Testis (tissue), 3 donors: ENCODE data around the gene HOXB7. TPM values are rescaled to one million over a fixed set of nuclear protein-coding genes. Genes with fewer than 3 reads are reported as not detected.

Experiments used
- DNase-seq: peaks from one replicate; pipeline ENCODE4 v3.0.0-alpha.2; 2019
- H3K27ac ChIP-seq, 2 donors: fragments of 200-600 bp; sonication (generic); one replicate each; pipeline ENCODE4 v1.5.1; 2019
- H3K27me3 ChIP-seq: fragments of 200-600 bp; sonication (generic); one replicate; pipeline ENCODE4 v1.5.1; 2019
- H3K36me3 ChIP-seq: fragments of 200-600 bp; sonication (generic); one replicate; pipeline ENCODE4 v1.5.1; 2017; ENCODE audit warnings: low read depth; ENCODE audit errors: missing control alignments
- H3K4me1 ChIP-seq: fragments of 200-600 bp; sonication (generic); one replicate; pipeline ENCODE4 v1.5.1; 2019
- H3K4me3 ChIP-seq, 2 donors: fragments of 200-600 bp; sonication (generic); one replicate each; pipeline ENCODE4 v1.5.1; 2017 to 2019
- H3K9me3 ChIP-seq: fragments of 200-600 bp; sonication (generic); one replicate; pipeline ENCODE4 v1.5.1; 2017
- CTCF ChIP-seq, 3 experiments: fragments of 450-650 bp in 2 of 3; fragments of 200-600 bp in 1 of 3; sonication (generic) in 1 of 3; IDR thresholded peaks; one replicate each; pipeline ENCODE4 v1.5.1; 2016 to 2019; ENCODE audit warnings: antibody characterized with exemption in 3 of 3, mild to moderate bottlenecking in 2 of 3, moderate library complexity in 1 of 3
- POLR2A ChIP-seq: fragments of 450-650 bp; IDR thresholded peaks from one replicate; pipeline ENCODE4 v1.6.1; 2017; ENCODE audit warnings: antibody characterized with exemption, mild to moderate bottlenecking, moderate library complexity
- WGBS, 2 donors: methylation state at CpG; one replicate each; pipeline ENCODE4 v1.1.5; 2018; 5-methylcytosine and 5-hydroxymethylcytosine counted together
- intact Hi-C: fragments of 100-400 bp; cut with DNase I; formaldehyde crosslinking; loops from one replicate; pipeline ENCODE4 v1.15.1; 2023; ENCODE audit warnings: low total_unique reads
- polyA plus RNA-seq: library from polyadenylated mRNA; stranded (reverse); fragments of 350-450 nt; fragmentation: Illumina TruSeq; extraction: RNeasy Lipid Tissue Mini Kit (QIAGEN cat#74804); gene quantifications from one replicate; pipeline ENCODE4 v1.2.3, GENCODE V29; 2014; ENCODE audit warnings: low read depth, low replicate concordance; ENCODE audit not compliant: insufficient read depth
- total RNA-seq, 2 donors: library from RNA; depleted of rRNA; stranded (reverse); fragments of >200 nt; gene quantifications; one replicate each; pipeline ENCODE4 v1.2.3, GENCODE V29; 2016

The HOXB7 gene
- total and polyA plus RNA-seq, 3 donors from 2014 or later, result 2.8 to 4.4 (median 3.2) TPM

- Histone ChIP-seq H3K27ac (no peak overlapping the region), H3K4me3 (no peak overlapping the region), H3K4me1 (no peaks in the 10 kb centered on the region), H3K9me3 (no peaks in the 10 kb centered on the region), H3K36me3 (no peaks in the 10 kb centered on the region), H3K27me3 (peaks cover 9% of the 10 kb centered on the region)
- TF ChIP-seq POLR2A (no peak), CTCF (IDR thresholded peaks at IDR 0.05) (no peak)
- WGBS, 2 donors, result 14 to 20% methylated on average over 25 to 32 of the region's 32 CpGs
- DNase-seq, result no peak
- intact Hi-C loops, result no loop called here
These were observed 9.1 kb upstream of the HOXB7 start for GRCh38 chr17:48619826-48620449.

DNA sequence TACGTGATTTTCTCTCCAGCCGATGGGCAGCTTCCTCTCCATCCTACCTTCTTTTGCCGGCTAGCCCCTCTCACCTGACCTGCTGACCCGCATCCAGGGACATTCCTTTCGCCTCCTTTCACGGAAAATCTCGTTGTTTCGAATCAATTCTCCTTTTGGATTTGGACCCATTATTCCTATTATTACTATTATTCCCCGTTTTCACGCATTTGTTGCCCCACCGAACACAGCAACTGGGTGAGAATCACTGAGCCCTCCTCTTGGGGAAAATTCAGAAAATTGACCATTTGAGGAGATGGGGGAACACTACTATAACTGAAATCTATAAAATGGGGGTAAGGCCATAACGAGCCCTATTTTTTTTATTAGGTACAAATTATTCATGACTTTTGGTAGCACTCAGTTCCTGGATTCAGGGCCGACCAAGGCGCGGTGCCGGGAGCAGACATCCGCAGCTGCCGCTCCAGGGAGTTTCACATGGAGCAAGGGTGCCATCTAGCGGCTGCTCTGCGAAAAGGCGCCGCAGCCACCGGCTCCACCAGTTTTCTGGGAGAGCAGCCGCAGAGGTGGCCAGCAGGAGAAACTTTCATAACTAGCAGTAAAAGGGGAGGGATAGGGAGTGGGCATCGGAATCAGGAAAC is 7.6 kb upstream of the HOXB7 start:
- Histone ChIP-seq H3K27ac (no peak overlapping the region), H3K4me1 (no peaks in the 10 kb centered on the region), H3K36me3 (no peaks in the 10 kb centered on the region), H3K4me3 (no peak overlapping the region), H3K27me3 (peaks cover 9% of the 10 kb centered on the region), H3K9me3 (no peaks in the 10 kb centered on the region)
- intact Hi-C loops, result no loop called here
- peak; percentile 92 for DNase-seq
- WGBS, 2 donors, result 2 to 5% methylated on average over 25 of the region's 25 CpGs
- TF ChIP-seq POLR2A (no peak), CTCF (IDR thresholded peaks at IDR 0.05) (peak; percentile 93 to 96 (median 93))

DNA sequence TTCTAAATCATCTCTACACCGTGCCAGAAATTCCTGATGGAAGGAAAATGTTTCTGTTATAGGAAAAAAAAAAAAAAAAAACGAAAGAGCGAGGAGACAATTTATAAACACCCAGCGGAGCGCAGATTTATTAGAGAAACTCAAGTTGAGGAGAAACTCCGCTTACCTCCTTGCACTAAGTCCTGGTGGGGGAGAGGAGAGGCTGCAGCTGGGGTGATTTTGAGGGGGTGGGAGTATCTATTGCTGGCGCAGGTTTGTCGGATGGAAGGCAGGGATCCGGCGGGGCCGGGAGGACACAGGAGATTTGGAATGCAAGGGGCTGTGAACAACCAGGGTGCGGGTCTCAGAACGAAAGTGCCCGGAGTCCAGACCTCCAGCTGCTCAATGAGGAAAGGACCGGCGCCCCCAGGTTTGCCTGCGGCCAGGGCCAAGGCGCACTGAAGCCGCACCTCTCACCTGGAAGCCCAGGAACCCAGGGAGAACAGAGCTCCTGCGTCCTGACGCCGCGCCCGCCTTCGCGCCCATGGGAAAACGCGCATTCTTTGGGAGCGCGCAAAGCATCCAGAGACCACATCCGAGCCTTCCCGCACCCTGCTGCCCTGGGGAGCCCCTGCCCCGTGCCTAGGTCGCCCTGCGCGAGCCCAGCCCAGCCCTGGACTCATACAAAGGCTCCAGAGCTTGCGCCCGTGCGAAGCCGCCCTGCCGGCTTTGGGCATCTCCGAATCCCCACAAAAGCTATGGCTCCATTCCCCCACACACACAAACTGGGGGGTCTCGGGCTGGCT is 6.8 kb upstream of the HOXB7 start:
- no peaks in the 10 kb centered on the region for H3K36me3 ChIP-seq
- no peak overlapping the region for H3K27ac ChIP-seq
- no peak for DNase-seq
- 7 to 8% methylated on average over 19 to 39 of the region's 43 CpGs for WGBS, 2 donors
- TF ChIP-seq POLR2A, result no peak
- TF ChIP-seq CTCF (IDR thresholded peaks at IDR 0.05), result no peak
- intact Hi-C loops, result no loop called here
- H3K9me3 ChIP-seq, result no peaks in the 10 kb centered on the region
- H3K4me3 ChIP-seq, result no peak overlapping the region
- H3K4me1 ChIP-seq, result peaks cover 1% of the 10 kb centered on the region
- peaks cover 9% of the 10 kb centered on the region for H3K27me3 ChIP-seq

DNA sequence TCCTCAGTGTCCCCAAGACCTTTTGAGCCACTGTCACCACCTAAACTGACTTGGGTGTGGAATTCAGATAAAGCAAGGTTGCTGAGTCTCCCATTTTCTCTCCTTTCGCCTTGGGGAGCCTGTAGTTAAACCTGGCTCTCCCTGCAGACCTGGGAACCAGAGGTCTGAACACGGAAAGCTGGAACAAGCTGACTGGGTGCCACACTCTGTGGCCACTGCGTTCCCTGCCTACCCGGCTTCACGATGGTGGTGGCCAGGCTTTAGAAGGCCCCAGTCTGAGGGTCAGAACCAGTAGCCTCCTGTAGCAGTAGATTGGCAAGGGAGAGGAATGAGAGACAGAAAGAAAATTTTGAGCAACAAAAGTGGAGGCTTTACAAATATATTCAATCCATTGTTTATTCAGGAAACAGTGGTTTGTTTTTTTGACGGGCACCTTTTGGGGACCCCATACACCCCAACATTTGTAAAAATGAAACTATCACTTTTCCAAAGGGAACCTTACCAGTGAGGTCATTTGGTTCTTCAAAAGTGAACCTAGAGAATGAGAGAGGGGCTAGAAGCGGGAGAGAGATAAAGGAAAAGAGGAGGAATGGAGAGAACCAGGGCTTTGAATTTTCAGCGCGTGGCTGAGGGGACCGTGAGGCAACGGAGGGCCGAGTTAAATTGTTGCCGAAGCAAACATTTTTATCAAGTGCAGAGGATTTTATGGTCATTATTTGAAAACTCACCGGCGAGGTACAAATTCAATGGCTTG is 6.1 kb upstream of the HOXB7 start:
- WGBS, 2 donors, result 17% methylated on average over 15 of the region's 15 CpGs

More for the DNA sequence above, 6.1 kb upstream of the HOXB7 start:
- Histone ChIP-seq H3K36me3 (no peaks in the 10 kb centered on the region), H3K9me3 (no peaks in the 10 kb centered on the region), H3K27me3 (peaks cover 9% of the 10 kb centered on the region), H3K4me1 (peaks cover 4% of the 10 kb centered on the region), H3K4me3 (no peak overlapping the region), H3K27ac (no peak overlapping the region)
- no peak for TF ChIP-seq CTCF (IDR thresholded peaks at IDR 0.05)
- no peak for TF ChIP-seq POLR2A
- no peak for DNase-seq
- intact Hi-C loops, result no loop called here
